Activated T-cell treated with anti-CD3 and anti-CD28 coated beads, Interleukin-2, amount 50 U/mL, for 4 hours (primary cell): ENCODE results near the gene BCKDHB. TPM values are rescaled to one million over a fixed set of nuclear protein-coding genes. Genes with fewer than 3 reads are reported as not detected.
"Not testable (repeated sequence)": the region's sequence is repeated elsewhere in the genome, so short reads cannot be mapped to it uniquely, and the experiment has no call there.

Source experiments
- ATAC-seq, 2 donors: fragments of 200-7000 bp; cut with Tn5 transposase; one replicate each; pipeline ENCODE4 v1.10.0; 2021
- DNase-seq: peaks from one replicate; pipeline ENCODE4 v3.0.0-alpha.2; 2020
- H3K27me3 Mint-ChIP-seq: one replicate; pipeline ENCODE4 v1.8.0; 2021; ENCODE audit warnings: low read depth, mixed read lengths
- H3K36me3 Mint-ChIP-seq: one replicate; pipeline ENCODE4 v1.8.0; 2022; ENCODE audit warnings: mixed read lengths; ENCODE audit not compliant: insufficient read depth
- H3K4me1 Mint-ChIP-seq: one replicate; pipeline ENCODE4 v1.8.0; 2021; ENCODE audit warnings: low read depth, mixed read lengths
- H3K4me3 Mint-ChIP-seq: one replicate; pipeline ENCODE4 v1.8.0; 2021; ENCODE audit warnings: mild to moderate bottlenecking, moderate library complexity, mixed read lengths
- H3K9me3 Mint-ChIP-seq: one replicate; pipeline ENCODE4 v1.8.0; 2021; ENCODE audit warnings: mixed read lengths
- total RNA-seq, 3 donors: library from RNA; stranded (reverse); gene quantifications; one replicate each; pipeline ENCODE4 v1.2.1, GENCODE V29; 2021

The BCKDHB gene
- total RNA-seq, 3 donors from 2014 or later = 7.0 to 9.3 (median 8.0) TPM

GRCh38 chr6:80234401-80234800 lies 127.9 kb downstream of the BCKDHB start:
- DNase-seq = no peak
- H3K4me3 Mint-ChIP-seq = no peak overlapping the region
- H3K4me1 Mint-ChIP-seq = no peaks in the 10 kb centered on the region
- H3K36me3 Mint-ChIP-seq = peaks cover 5% of the 10 kb centered on the region
- H3K9me3 Mint-ChIP-seq = no peaks in the 10 kb centered on the region
- ATAC-seq = no peak
- no peaks in the 10 kb centered on the region for H3K27me3 Mint-ChIP-seq

- no peak overlapping the region for H3K4me3 Mint-ChIP-seq
- H3K36me3 Mint-ChIP-seq = peaks cover 7% of the 10 kb centered on the region
- H3K4me1 Mint-ChIP-seq = no peaks in the 10 kb centered on the region
- no peaks in the 10 kb centered on the region for H3K9me3 Mint-ChIP-seq
- ATAC-seq (no peak), DNase-seq (no peak)
- H3K27me3 Mint-ChIP-seq = no peaks in the 10 kb centered on the region
Observed at GRCh38 chr6:80234908-80235307, 128.4 kb downstream of the BCKDHB start.

GRCh38 chr6:80235647-80236046 lies 129.2 kb downstream of the BCKDHB start:
- Mint-ChIP-seq H3K27me3 (no peaks in the 10 kb centered on the region), H3K36me3 (peaks cover 14% of the 10 kb centered on the region), H3K9me3 (no peaks in the 10 kb centered on the region), H3K4me1 (no peaks in the 10 kb centered on the region), H3K4me3 (no peak overlapping the region)
- DNase-seq = no peak
- ATAC-seq = no peak

GRCh38 chr6:80238754-80239153 lies 132.3 kb downstream of the BCKDHB start:
- DNase-seq, ATAC-seq, H3K27me3 Mint-ChIP-seq, H3K9me3 Mint-ChIP-seq, H3K4me3 Mint-ChIP-seq, H3K4me1 Mint-ChIP-seq: not testable (repeated sequence)
- H3K36me3 Mint-ChIP-seq = peaks cover 22% of the 10 kb centered on the region

GRCh38 chr6:80245043-80245442 lies 138.6 kb downstream of the BCKDHB start:
- ATAC-seq (no peak), DNase-seq (no peak)
- H3K4me1 Mint-ChIP-seq = peaks cover 3% of the 10 kb centered on the region
- no peak overlapping the region for H3K4me3 Mint-ChIP-seq
- peaks cover 22% of the 10 kb centered on the region for H3K36me3 Mint-ChIP-seq
- no peaks in the 10 kb centered on the region for H3K27me3 Mint-ChIP-seq
- H3K9me3 Mint-ChIP-seq = no peaks in the 10 kb centered on the region

GRCh38 chr6:80249897-80250296 lies 143.4 kb downstream of the BCKDHB start:
- Mint-ChIP-seq H3K4me1 (no peaks in the 10 kb centered on the region), H3K27me3 (no peaks in the 10 kb centered on the region), H3K9me3 (no peaks in the 10 kb centered on the region), H3K36me3 (peaks cover 4% of the 10 kb centered on the region), H3K4me3 (no peak overlapping the region)
- no peak for ATAC-seq
- no peak for DNase-seq

GRCh38 chr6:80250391-80250997 lies 144.0 kb downstream of the BCKDHB start:
- H3K36me3 Mint-ChIP-seq = peaks cover 4% of the 10 kb centered on the region
- ATAC-seq = peak in 1 of 2 donors; percentile 30
- no peaks in the 10 kb centered on the region for H3K4me1 Mint-ChIP-seq
- H3K27me3 Mint-ChIP-seq = no peaks in the 10 kb centered on the region
- DNase-seq = no peak
- no peak overlapping the region for H3K4me3 Mint-ChIP-seq
- no peaks in the 10 kb centered on the region for H3K9me3 Mint-ChIP-seq

- H3K27me3 Mint-ChIP-seq = no peaks in the 10 kb centered on the region
- no peaks in the 10 kb centered on the region for H3K4me1 Mint-ChIP-seq
- H3K36me3 Mint-ChIP-seq = peaks cover 4% of the 10 kb centered on the region
- H3K9me3 Mint-ChIP-seq = no peaks in the 10 kb centered on the region
- no peak overlapping the region for H3K4me3 Mint-ChIP-seq
- DNase-seq (no peak), ATAC-seq (no peak)
Observed at GRCh38 chr6:80251321-80251720, 144.8 kb downstream of the BCKDHB start.

GRCh38 chr6:80254716-80255115 lies 148.2 kb downstream of the BCKDHB start:
- Mint-ChIP-seq H3K9me3 (no peaks in the 10 kb centered on the region), H3K4me3 (no peak overlapping the region), H3K4me1 (no peaks in the 10 kb centered on the region), H3K36me3 (peaks cover 2% of the 10 kb centered on the region), H3K27me3 (no peaks in the 10 kb centered on the region)
- ATAC-seq (no peak), DNase-seq (no peak)

GRCh38 chr6:80256691-80257090 lies 150.2 kb downstream of the BCKDHB start:
- DNase-seq (no peak), ATAC-seq (no peak)
- Mint-ChIP-seq H3K36me3 (peaks cover 10% of the 10 kb centered on the region), H3K4me1 (no peaks in the 10 kb centered on the region), H3K4me3 (no peak overlapping the region), H3K9me3 (no peaks in the 10 kb centered on the region), H3K27me3 (no peaks in the 10 kb centered on the region)

- Mint-ChIP-seq H3K36me3 (peaks cover 12% of the 10 kb centered on the region), H3K9me3 (no peaks in the 10 kb centered on the region), H3K4me3 (no peak overlapping the region), H3K27me3 (no peaks in the 10 kb centered on the region), H3K4me1 (no peaks in the 10 kb centered on the region)
- no peak for DNase-seq
- ATAC-seq = no peak
Observed at GRCh38 chr6:80259118-80259517, 152.6 kb downstream of the BCKDHB start.

GRCh38 chr6:80263585-80263984 lies 157.1 kb downstream of the BCKDHB start:
- Mint-ChIP-seq H3K27me3 (no peaks in the 10 kb centered on the region), H3K9me3 (no peaks in the 10 kb centered on the region), H3K4me3 (no peak overlapping the region), H3K36me3 (peaks cover 15% of the 10 kb centered on the region), H3K4me1 (no peaks in the 10 kb centered on the region)
- DNase-seq (no peak), ATAC-seq (no peak)

- Mint-ChIP-seq H3K9me3 (peaks cover 8% of the 10 kb centered on the region), H3K4me3 (no peak overlapping the region), H3K27me3 (no peaks in the 10 kb centered on the region), H3K36me3 (peaks cover 7% of the 10 kb centered on the region), H3K4me1 (no peaks in the 10 kb centered on the region)
- ATAC-seq (no peak), DNase-seq (no peak)
Observed at GRCh38 chr6:80268865-80269730, 162.6 kb downstream of the BCKDHB start.

GRCh38 chr6:80271074-80271473 lies 164.6 kb downstream of the BCKDHB start:
- ATAC-seq (no peak), DNase-seq (no peak)
- Mint-ChIP-seq H3K36me3 (peaks cover 4% of the 10 kb centered on the region), H3K4me3 (no peak overlapping the region), H3K9me3 (peaks cover 8% of the 10 kb centered on the region), H3K27me3 (no peaks in the 10 kb centered on the region), H3K4me1 (no peaks in the 10 kb centered on the region)

GRCh38 chr6:80272988-80273387 lies 166.5 kb downstream of the BCKDHB start:
- Mint-ChIP-seq H3K27me3 (no peaks in the 10 kb centered on the region), H3K4me1 (no peaks in the 10 kb centered on the region), H3K9me3 (peaks cover 8% of the 10 kb centered on the region), H3K4me3 (no peak overlapping the region), H3K36me3 (peaks cover 4% of the 10 kb centered on the region)
- no peak for ATAC-seq
- DNase-seq = no peak
